ENCODE measurements around the gene RFX8. TPM values are rescaled to one million over a fixed set of nuclear protein-coding genes. Genes with fewer than 3 reads are reported as not detected.
A peak's percentile ranks its signal among the peaks of the same experiment; 100 is the strongest.

RFX8 gene
- total RNA-seq, 4 donors from 2014 or later, result 0.27 TPM; not detected in 3

GRCh38 chr2:101467306-101467705 lies 7.6 kb downstream of the RFX8 start:
- ATAC-seq (no peak), DNase-seq (no peak)
- Histone ChIP-seq H3K27me3 (no peaks in the 10 kb centered on the region), H3K27ac (no peak overlapping the region), H3K9me3 (no peaks in the 10 kb centered on the region), H3K4me1 (peaks cover 0 to 7% of the 10 kb centered on the region in 2 donors), H3K4me3 (no peak overlapping the region), H3K36me3 (no peaks in the 10 kb centered on the region)
- TF ChIP-seq POLR2A (IDR thresholded peaks at IDR 0.05) (no peak), CTCF (IDR thresholded peaks at IDR 0.05 in 4 of 5, conservative IDR thresholded peaks at IDR 0.05 in 1 of 5) (no peak)
- in situ Hi-C loops (cut with MboI; ENCODE audit: low sequenced_read_pairs in 4 of 4) (no loop called here), intact Hi-C loops (cut with DNase I; ENCODE audit: low total_unique reads) (no loop called here)

GRCh38 chr2:101466426-101466825 lies 8.5 kb downstream of the RFX8 start:
- Histone ChIP-seq H3K27ac (no peak overlapping the region), H3K36me3 (no peaks in the 10 kb centered on the region)

GRCh38 chr2:101464841-101465240 lies 10.1 kb downstream of the RFX8 start:
- Histone ChIP-seq H3K4me3 (no peak overlapping the region), H3K27ac (no peak overlapping the region), H3K4me1 (peaks cover 0 to 7% of the 10 kb centered on the region in 2 donors), H3K9me3 (no peaks in the 10 kb centered on the region), H3K27me3 (no peaks in the 10 kb centered on the region), H3K36me3 (no peaks in the 10 kb centered on the region)
- intact Hi-C loops (cut with DNase I; ENCODE audit: low total_unique reads) (no loop called here), in situ Hi-C loops (cut with MboI; ENCODE audit: low sequenced_read_pairs in 4 of 4) (no loop called here)
- no peak for ATAC-seq
- no peak for DNase-seq
- TF ChIP-seq POLR2A (IDR thresholded peaks at IDR 0.05) (no peak), CTCF (IDR thresholded peaks at IDR 0.05 in 4 of 5, conservative IDR thresholded peaks at IDR 0.05 in 1 of 5) (no peak)

More at GRCh38 chr2:101466426-101466825, 8.5 kb downstream of the RFX8 start:
- intact Hi-C loops (cut with DNase I; ENCODE audit: low total_unique reads), result no loop called here
- no peak for TF ChIP-seq POLR2A (IDR thresholded peaks at IDR 0.05)
- no peak for TF ChIP-seq CTCF (IDR thresholded peaks at IDR 0.05 in 4 of 5, conservative IDR thresholded peaks at IDR 0.05 in 1 of 5)
- ATAC-seq (no peak), DNase-seq (no peak)
- H3K4me1 ChIP-seq, result peaks cover 0 to 7% of the 10 kb centered on the region in 2 donors
- no peak overlapping the region for H3K4me3 ChIP-seq
- in situ Hi-C loops (cut with MboI; ENCODE audit: low sequenced_read_pairs in 4 of 4), result no loop called here
- H3K27me3 ChIP-seq, result no peaks in the 10 kb centered on the region
- H3K9me3 ChIP-seq, result no peaks in the 10 kb centered on the region

- DNase-seq, result no peak
- H3K27ac ChIP-seq, result no peak overlapping the region
- intact Hi-C loops (cut with DNase I; ENCODE audit: low total_unique reads), result no loop called here
Observed at GRCh38 chr2:101463911-101464641, 10.8 kb downstream of the RFX8 start.

More at GRCh38 chr2:101463911-101464641, 10.8 kb downstream of the RFX8 start:
- Histone ChIP-seq H3K27me3 (no peaks in the 10 kb centered on the region), H3K4me3 (no peak overlapping the region), H3K9me3 (no peaks in the 10 kb centered on the region), H3K4me1 (peaks cover 0 to 7% of the 10 kb centered on the region in 2 donors), H3K36me3 (no peaks in the 10 kb centered on the region)
- ATAC-seq, result peak in 1 of 2 donors; percentile 55
- in situ Hi-C loops (cut with MboI; ENCODE audit: low sequenced_read_pairs in 4 of 4), result no loop called here
- no peak for TF ChIP-seq POLR2A (IDR thresholded peaks at IDR 0.05)
- no peak for TF ChIP-seq CTCF (IDR thresholded peaks at IDR 0.05 in 4 of 5, conservative IDR thresholded peaks at IDR 0.05 in 1 of 5)

Data from gastrocnemius medialis (tissue), 4 donors.